Glutamatergic neuron (in vitro differentiated cells): ENCODE data around the gene SCN3A. TPM values are rescaled to one million over a fixed set of nuclear protein-coding genes. Genes with fewer than 3 reads are reported as not detected.

Source experiments
- DNase-seq: peaks from one replicate; pipeline ENCODE4 v3.0.0; 2022
- H3K27ac Mint-ChIP-seq: one replicate; pipeline ENCODE4 v1.8.0; 2020; ENCODE audit warnings: mild to moderate bottlenecking, mixed read lengths, inconsistent platforms; ENCODE audit not compliant: unreplicated experiment
- H3K27me3 Mint-ChIP-seq: one replicate; pipeline ENCODE4 v1.8.0; 2020; ENCODE audit warnings: mild to moderate bottlenecking, moderate library complexity, mixed read lengths, inconsistent platforms; ENCODE audit not compliant: unreplicated experiment
- H3K36me3 Mint-ChIP-seq: one replicate; pipeline ENCODE4 v1.8.0; 2020; ENCODE audit warnings: mild to moderate bottlenecking, mixed read lengths, inconsistent platforms; ENCODE audit not compliant: unreplicated experiment
- H3K4me1 Mint-ChIP-seq: one replicate; pipeline ENCODE4 v1.8.0; 2020; ENCODE audit warnings: mild to moderate bottlenecking, low read depth, mixed read lengths, inconsistent platforms; ENCODE audit not compliant: unreplicated experiment
- H3K4me3 Mint-ChIP-seq: one replicate; pipeline ENCODE4 v1.8.0; 2020; ENCODE audit warnings: mild to moderate bottlenecking, mixed read lengths, inconsistent platforms; ENCODE audit not compliant: unreplicated experiment
- H3K9me3 Mint-ChIP-seq: one replicate; pipeline ENCODE4 v1.8.0; 2020; ENCODE audit warnings: mild to moderate bottlenecking, moderate library complexity, mixed read lengths, inconsistent platforms; ENCODE audit not compliant: unreplicated experiment
- total RNA-seq: library from RNA; stranded (reverse); fragmentation: NEBNext Ultra II Directional; extraction: Animal tissue kit (Norgen Biotek cat#: 25700); gene quantifications from one replicate; pipeline ENCODE4 v1.2.1, GENCODE V29; 2021; ENCODE audit not compliant: unreplicated experiment
- TF ChIP-seq, protein P1 (sequence below): fragments of 200-600 bp; sonication (generic); IDR thresholded peaks from one replicate; pipeline ENCODE4 v1.5.0; 2021; ENCODE audit not compliant: partially characterized antibody, unreplicated experiment

The SCN3A gene
- total RNA-seq, 1 donor from 2014 or later: 22.2 TPM

GRCh38 chr2:165193178-165193777 is 10.6 kb downstream of the SCN3A start:
- H3K36me3 Mint-ChIP-seq: no peaks in the 10 kb centered on the region
- H3K27ac Mint-ChIP-seq: no peak overlapping the region
- H3K4me3 Mint-ChIP-seq: no peak overlapping the region
- H3K27me3 Mint-ChIP-seq: no peaks in the 10 kb centered on the region
- peaks cover 1% of the 10 kb centered on the region for H3K4me1 Mint-ChIP-seq
- DNase-seq: no peak
- TF ChIP-seq, protein P1, sequence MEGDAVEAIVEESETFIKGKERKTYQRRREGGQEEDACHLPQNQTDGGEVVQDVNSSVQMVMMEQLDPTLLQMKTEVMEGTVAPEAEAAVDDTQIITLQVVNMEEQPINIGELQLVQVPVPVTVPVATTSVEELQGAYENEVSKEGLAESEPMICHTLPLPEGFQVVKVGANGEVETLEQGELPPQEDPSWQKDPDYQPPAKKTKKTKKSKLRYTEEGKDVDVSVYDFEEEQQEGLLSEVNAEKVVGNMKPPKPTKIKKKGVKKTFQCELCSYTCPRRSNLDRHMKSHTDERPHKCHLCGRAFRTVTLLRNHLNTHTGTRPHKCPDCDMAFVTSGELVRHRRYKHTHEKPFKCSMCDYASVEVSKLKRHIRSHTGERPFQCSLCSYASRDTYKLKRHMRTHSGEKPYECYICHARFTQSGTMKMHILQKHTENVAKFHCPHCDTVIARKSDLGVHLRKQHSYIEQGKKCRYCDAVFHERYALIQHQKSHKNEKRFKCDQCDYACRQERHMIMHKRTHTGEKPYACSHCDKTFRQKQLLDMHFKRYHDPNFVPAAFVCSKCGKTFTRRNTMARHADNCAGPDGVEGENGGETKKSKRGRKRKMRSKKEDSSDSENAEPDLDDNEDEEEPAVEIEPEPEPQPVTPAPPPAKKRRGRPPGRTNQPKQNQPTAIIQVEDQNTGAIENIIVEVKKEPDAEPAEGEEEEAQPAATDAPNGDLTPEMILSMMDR: no peak
- H3K9me3 Mint-ChIP-seq: peaks cover 2% of the 10 kb centered on the region

- Mint-ChIP-seq H3K27ac (no peak overlapping the region), H3K4me1 (peaks cover 1% of the 10 kb centered on the region), H3K9me3 (peaks cover 2% of the 10 kb centered on the region), H3K27me3 (no peaks in the 10 kb centered on the region), H3K4me3 (no peak overlapping the region), H3K36me3 (no peaks in the 10 kb centered on the region)
- DNase-seq: no peak
- TF ChIP-seq, protein P1: no peak
These were observed 11.1 kb downstream of the SCN3A start for GRCh38 chr2:165192729-165193128.

DNA sequence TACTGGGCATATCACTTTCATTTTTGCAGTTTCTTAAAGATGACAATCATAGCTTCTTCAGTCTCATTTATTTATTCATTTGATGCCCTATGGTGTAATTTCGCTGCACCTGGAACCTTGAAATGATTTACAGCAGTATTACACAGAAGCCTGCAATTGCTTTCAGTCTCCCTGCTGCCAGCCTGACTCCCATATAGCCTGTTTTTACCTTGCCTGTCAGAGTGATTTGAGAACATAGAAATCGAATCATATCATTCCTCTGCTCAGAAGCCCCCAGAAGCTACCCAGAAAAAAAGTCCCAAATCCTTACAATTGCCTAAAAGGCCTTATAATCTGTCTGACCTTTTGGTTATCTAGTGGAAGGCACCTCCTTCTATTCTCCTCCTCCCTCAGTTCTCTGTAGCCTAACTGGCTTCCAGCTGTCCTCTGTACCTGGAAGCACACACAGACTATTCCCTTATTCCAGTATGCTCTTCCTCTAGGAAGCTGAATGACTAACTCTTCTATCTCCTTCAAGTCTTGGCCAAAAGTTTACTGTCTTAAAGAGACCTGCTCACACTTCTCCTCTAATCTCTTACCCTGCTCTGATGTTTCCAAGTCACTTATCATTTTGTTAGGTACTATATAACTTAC is 12.6 kb downstream of the SCN3A start:
- DNase-seq: no peak
- peaks cover 2% of the 10 kb centered on the region for H3K9me3 Mint-ChIP-seq
- H3K4me3 Mint-ChIP-seq: no peak overlapping the region
- TF ChIP-seq, protein P1: no peak
- H3K4me1 Mint-ChIP-seq: peaks cover 1% of the 10 kb centered on the region
- no peaks in the 10 kb centered on the region for H3K36me3 Mint-ChIP-seq
- H3K27ac Mint-ChIP-seq: no peak overlapping the region
- no peaks in the 10 kb centered on the region for H3K27me3 Mint-ChIP-seq

GRCh38 chr2:165185633-165186032 is 18.2 kb downstream of the SCN3A start:
- Mint-ChIP-seq H3K27me3 (no peaks in the 10 kb centered on the region), H3K4me1 (no peaks in the 10 kb centered on the region), H3K9me3 (no peaks in the 10 kb centered on the region), H3K4me3 (no peak overlapping the region), H3K36me3 (no peaks in the 10 kb centered on the region), H3K27ac (no peak overlapping the region)
- no peak for DNase-seq
- TF ChIP-seq, protein P1: no peak

GRCh38 chr2:165182029-165182428 is 21.8 kb downstream of the SCN3A start:
- Mint-ChIP-seq H3K4me1 (no peaks in the 10 kb centered on the region), H3K27me3 (no peaks in the 10 kb centered on the region), H3K4me3 (no peak overlapping the region), H3K36me3 (no peaks in the 10 kb centered on the region), H3K27ac (no peak overlapping the region), H3K9me3 (no peaks in the 10 kb centered on the region)
- no peak for DNase-seq
- TF ChIP-seq, protein P1: no peak
